ENCODE results near the gene AMZ2.

AMZ2 gene

GRCh38 chr17:68238164-68238870 is 9.5 kb upstream of the AMZ2 start:
- H3K4me1 ChIP-seq (ENCODE audit: control insufficient read depth in 1 of 2, insufficient read depth in 1 of 2, low read depth in 1 of 2, low read length in 1 of 2) = peaks cover 14 to 15% of the 10 kb centered on the region in 2 experiments
- H3K4me3 ChIP-seq (ENCODE audit: low read depth in 1 of 2, low read length in 1 of 2) = peak overlapping the region; percentile 31 to 37
- H3K27ac ChIP-seq = peak overlapping the region; percentile 78
- TF ChIP-seq CTCF (IDR thresholded peaks at IDR 0.05) = no peak
- H3K27me3 ChIP-seq = no peaks in the 10 kb centered on the region
- no peaks in the 10 kb centered on the region for H3K9me3 ChIP-seq
- no peaks in the 10 kb centered on the region for H3K36me3 ChIP-seq

- Histone ChIP-seq H3K27me3 (no peaks in the 10 kb centered on the region), H3K9me3 (no peaks in the 10 kb centered on the region), H3K27ac (no peak overlapping the region), H3K4me1 (ENCODE audit: control insufficient read depth in 1 of 2, insufficient read depth in 1 of 2, low read depth in 1 of 2, low read length in 1 of 2) (peaks cover 14 to 15% of the 10 kb centered on the region in 2 experiments), H3K4me3 (ENCODE audit: low read depth in 1 of 2, low read length in 1 of 2) (no peak overlapping the region), H3K36me3 (no peaks in the 10 kb centered on the region)
- no peak for TF ChIP-seq CTCF (IDR thresholded peaks at IDR 0.05)
Observed at GRCh38 chr17:68238871-68239253, 9.0 kb upstream of the AMZ2 start.

GRCh38 chr17:68239632-68240366 is 8.0 kb upstream of the AMZ2 start:
- H3K4me3 ChIP-seq (ENCODE audit: low read depth in 1 of 2, low read length in 1 of 2) = no peak overlapping the region
- no peak for TF ChIP-seq CTCF (IDR thresholded peaks at IDR 0.05)
- H3K36me3 ChIP-seq = no peaks in the 10 kb centered on the region
- H3K27ac ChIP-seq = no peak overlapping the region
- H3K4me1 ChIP-seq (ENCODE audit: control insufficient read depth in 1 of 2, insufficient read depth in 1 of 2, low read depth in 1 of 2, low read length in 1 of 2) = peaks cover 14 to 15% of the 10 kb centered on the region in 2 experiments
- no peaks in the 10 kb centered on the region for H3K27me3 ChIP-seq
- H3K9me3 ChIP-seq = no peaks in the 10 kb centered on the region

GRCh38 chr17:68246271-68247028 is 1.4 kb upstream of the AMZ2 start:
- Histone ChIP-seq H3K36me3 (peaks cover 4% of the 10 kb centered on the region), H3K27me3 (no peaks in the 10 kb centered on the region), H3K4me3 (ENCODE audit: low read depth in 1 of 2, low read length in 1 of 2) (no peak overlapping the region), H3K27ac (no peak overlapping the region), H3K4me1 (ENCODE audit: control insufficient read depth in 1 of 2, insufficient read depth in 1 of 2, low read depth in 1 of 2, low read length in 1 of 2) (peaks cover 24 to 28% of the 10 kb centered on the region in 2 experiments), H3K9me3 (no peaks in the 10 kb centered on the region)
- TF ChIP-seq CTCF (IDR thresholded peaks at IDR 0.05) = no peak

GRCh38 chr17:68248199-68248825 is 469 bp downstream of the AMZ2 start:
- peak overlapping the region; percentile 91 for H3K27ac ChIP-seq
- no peaks in the 10 kb centered on the region for H3K27me3 ChIP-seq
- peaks cover 24 to 28% of the 10 kb centered on the region in 2 experiments for H3K4me1 ChIP-seq (ENCODE audit: control insufficient read depth in 1 of 2, insufficient read depth in 1 of 2, low read depth in 1 of 2, low read length in 1 of 2)
- H3K4me3 ChIP-seq (ENCODE audit: low read depth in 1 of 2, low read length in 1 of 2) = peak overlapping the region; percentile 92 to 98
- H3K36me3 ChIP-seq = peaks cover 13% of the 10 kb centered on the region
- no peak for TF ChIP-seq CTCF (IDR thresholded peaks at IDR 0.05)
- no peaks in the 10 kb centered on the region for H3K9me3 ChIP-seq

Measured in neutrophil (primary cell).